HEK293 (cell line): ENCODE results near the gene ZKSCAN8.
"Not testable (repeated sequence)": the region's sequence is repeated elsewhere in the genome, so short reads cannot be mapped to it uniquely, and the experiment has no call there.

Source experiments
- CTCF ChIP-seq: fragments of 450-650 bp; formaldehyde crosslinking; IDR thresholded peaks from 2 replicates; pipeline ENCODE4 v1.5.1; 2016; ENCODE audit warnings: missing biosample characterization, missing genetic modification characterization
- MZF1 ChIP-seq: fragments of 450-650 bp; formaldehyde crosslinking; IDR thresholded peaks from 2 replicates; pipeline ENCODE4 v1.5.1; 2017; ENCODE audit warnings: missing biosample characterization, missing genetic modification characterization, borderline replicate concordance
- REST ChIP-seq: fragments of 450-650 bp; formaldehyde crosslinking; IDR thresholded peaks from 2 replicates; pipeline ENCODE4 v1.5.1; 2016; ENCODE audit warnings: missing biosample characterization, missing genetic modification characterization
- ZNF549 ChIP-seq: fragments of 450-650 bp; IDR thresholded peaks from 2 replicates; pipeline ENCODE4 v1.5.1; 2018; ENCODE audit warnings: missing biosample characterization, missing genetic modification characterization, mild to moderate bottlenecking, inconsistent platforms, moderate library complexity
- ZSCAN5A ChIP-seq: fragments of 450-650 bp; formaldehyde crosslinking; IDR thresholded peaks from 2 replicates; pipeline ENCODE4 v1.5.1; 2016; ENCODE audit warnings: missing biosample characterization, missing genetic modification characterization
- ZXDB ChIP-seq: fragments of 450-650 bp; formaldehyde crosslinking; IDR thresholded peaks from 2 replicates; pipeline ENCODE4 v1.5.1; 2016; ENCODE audit warnings: missing biosample characterization, missing genetic modification characterization

- not testable (repeated sequence) for TF ChIP-seq ZXDB (tag by site-specific recombination); MZF1; CTCF (tag by site-specific recombination); ZNF549 (tag by site-specific recombination); ZSCAN5A (tag by site-specific recombination); REST (tag by site-specific recombination)
These were observed 19.4 kb upstream of the ZKSCAN8 start for GRCh38 chr6:28122283-28122682.
